ENCODE data around the gene HCN4. TPM values are rescaled to one million over a fixed set of nuclear protein-coding genes. Genes with fewer than 3 reads are reported as not detected.

HCN4 gene
- total and polyA plus RNA-seq, 2 of the 8 experiments (the other 6 are each of a cell fraction or from before 2014, with no cell fraction given), result 3.7 to 8.5 TPM

DNA sequence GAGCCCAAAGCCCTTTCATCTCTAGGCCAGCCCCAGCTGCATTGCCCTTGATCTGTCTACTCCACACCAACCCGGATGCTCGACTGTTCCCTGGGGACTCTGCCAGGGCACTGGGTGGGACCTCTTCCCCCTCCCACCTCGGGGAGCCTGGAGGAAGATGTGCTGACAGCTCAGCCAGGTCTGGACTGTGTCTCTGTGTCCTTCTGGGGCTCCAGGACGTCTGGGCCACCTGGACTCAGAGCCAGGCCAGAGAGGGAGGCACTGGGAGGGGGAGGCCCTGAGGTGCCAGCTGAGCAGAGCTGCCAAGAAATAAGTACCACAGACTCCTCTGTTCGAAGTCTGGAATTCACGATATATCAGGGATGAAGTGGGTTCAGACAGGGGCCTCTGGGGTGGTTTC lies 5.8 kb upstream of the HCN4 start (continued):
- TF ChIP-seq EZH2 (IDR thresholded peaks at IDR 0.05; ENCODE audit: low read depth, low read length, severe bottlenecking) (no peak), RFX5 (IDR thresholded peaks at IDR 0.05; ENCODE audit: borderline replicate concordance, low read depth, low read length) (no peak), CHD7 (IDR thresholded peaks at IDR 0.05; ENCODE audit: insufficient replicate concordance, low read length) (no peak), BACH1 (IDR thresholded peaks at IDR 0.05; ENCODE audit: low read length) (no peak), TCF12 (IDR thresholded peaks at IDR 0.05; ENCODE audit: low read depth, low read length) (no peak), PHF8 (conservative IDR thresholded peaks at IDR 0.05; ENCODE audit: low read depth, low read length) (no peak)
